ENCODE measurements around the gene GMNN.

- TF ChIP-seq, protein P1, sequence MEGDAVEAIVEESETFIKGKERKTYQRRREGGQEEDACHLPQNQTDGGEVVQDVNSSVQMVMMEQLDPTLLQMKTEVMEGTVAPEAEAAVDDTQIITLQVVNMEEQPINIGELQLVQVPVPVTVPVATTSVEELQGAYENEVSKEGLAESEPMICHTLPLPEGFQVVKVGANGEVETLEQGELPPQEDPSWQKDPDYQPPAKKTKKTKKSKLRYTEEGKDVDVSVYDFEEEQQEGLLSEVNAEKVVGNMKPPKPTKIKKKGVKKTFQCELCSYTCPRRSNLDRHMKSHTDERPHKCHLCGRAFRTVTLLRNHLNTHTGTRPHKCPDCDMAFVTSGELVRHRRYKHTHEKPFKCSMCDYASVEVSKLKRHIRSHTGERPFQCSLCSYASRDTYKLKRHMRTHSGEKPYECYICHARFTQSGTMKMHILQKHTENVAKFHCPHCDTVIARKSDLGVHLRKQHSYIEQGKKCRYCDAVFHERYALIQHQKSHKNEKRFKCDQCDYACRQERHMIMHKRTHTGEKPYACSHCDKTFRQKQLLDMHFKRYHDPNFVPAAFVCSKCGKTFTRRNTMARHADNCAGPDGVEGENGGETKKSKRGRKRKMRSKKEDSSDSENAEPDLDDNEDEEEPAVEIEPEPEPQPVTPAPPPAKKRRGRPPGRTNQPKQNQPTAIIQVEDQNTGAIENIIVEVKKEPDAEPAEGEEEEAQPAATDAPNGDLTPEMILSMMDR (IDR thresholded peaks at IDR 0.05; ENCODE audit: low read depth, low read length): no peak
- TF ChIP-seq POLR2A (IDR thresholded peaks at IDR 0.05; ENCODE audit: extremely low read depth, insufficient read length): no peak
- TF ChIP-seq, protein P2, sequence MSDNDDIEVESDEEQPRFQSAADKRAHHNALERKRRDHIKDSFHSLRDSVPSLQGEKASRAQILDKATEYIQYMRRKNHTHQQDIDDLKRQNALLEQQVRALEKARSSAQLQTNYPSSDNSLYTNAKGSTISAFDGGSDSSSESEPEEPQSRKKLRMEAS (IDR thresholded peaks at IDR 0.05; ENCODE audit: low read depth, low read length): no peak
Observed at GRCh38 chr6:24780206-24780605, 5.5 kb downstream of the GMNN start.
